IPS-11a (cell line): Measurements from ENCODE around the gene MRTFB.
"Not testable (repeated sequence)": the region's sequence is repeated elsewhere in the genome, so short reads cannot be mapped to it uniquely, and the experiment has no call there.

Experiments
- H3K4me3 ChIP-seq: one replicate; pipeline ENCODE4 v1.5.1; 2013; ENCODE audit warnings: low read depth, low read length, control low read depth

Gene MRTFB

DNA sequence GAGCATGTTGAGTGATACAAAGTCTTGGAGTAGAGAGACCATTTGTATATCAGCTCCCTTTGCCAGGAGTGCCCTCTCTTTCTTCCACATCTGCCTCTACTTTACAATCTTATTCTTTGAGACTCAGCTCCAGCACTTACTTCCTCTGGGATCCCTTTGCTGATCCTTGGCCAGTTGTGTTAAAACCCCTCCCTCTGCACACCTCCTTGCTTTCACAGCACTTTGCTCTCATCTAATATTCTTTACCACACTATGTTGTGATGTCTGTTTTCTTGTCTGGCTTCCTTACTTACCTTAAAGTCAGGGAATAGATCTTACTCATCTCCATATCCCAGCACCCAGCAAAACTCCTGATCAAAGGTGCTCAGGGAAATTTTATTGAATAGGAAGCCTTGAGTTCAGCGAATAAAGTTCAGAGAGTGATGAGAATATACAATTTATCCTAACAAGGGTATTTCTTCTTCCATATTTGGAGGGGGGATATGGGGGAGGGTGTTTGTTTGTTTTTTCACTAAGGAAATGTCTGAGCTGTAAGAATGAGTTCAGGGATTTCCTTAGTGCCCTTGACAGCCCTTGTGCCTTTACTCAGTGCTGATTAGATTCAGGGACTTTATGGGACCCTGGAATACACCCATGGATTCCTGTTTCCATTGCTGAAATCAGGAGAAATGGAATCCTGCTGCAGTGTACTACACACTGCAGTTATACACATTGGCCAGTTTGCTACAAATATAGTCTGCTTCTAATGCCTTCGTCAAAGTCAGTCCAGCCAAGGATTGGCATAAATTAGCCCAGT, 32.0 kb downstream of the MRTFB start:
- H3K4me3 ChIP-seq, result no peak overlapping the region

DNA sequence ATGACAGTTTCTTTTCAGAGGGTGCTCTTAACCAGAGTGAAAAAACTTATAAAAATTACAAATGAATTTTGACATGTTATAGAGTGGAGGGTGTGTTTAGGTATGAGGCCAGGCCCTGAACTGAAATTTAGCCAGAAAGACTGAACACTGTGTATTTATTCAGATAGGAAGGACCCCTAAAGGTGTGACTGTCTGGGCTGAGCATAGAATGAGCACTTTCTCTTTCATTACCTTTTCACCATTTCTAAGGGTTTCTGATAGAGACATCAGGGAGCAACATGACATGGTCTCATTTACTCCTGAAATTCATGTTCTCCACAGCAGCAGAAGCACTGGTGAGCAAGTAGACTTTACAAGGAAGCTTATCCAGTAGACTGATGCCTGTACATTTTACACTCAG, 32.9 kb downstream of the MRTFB start:
- no peak overlapping the region for H3K4me3 ChIP-seq

DNA sequence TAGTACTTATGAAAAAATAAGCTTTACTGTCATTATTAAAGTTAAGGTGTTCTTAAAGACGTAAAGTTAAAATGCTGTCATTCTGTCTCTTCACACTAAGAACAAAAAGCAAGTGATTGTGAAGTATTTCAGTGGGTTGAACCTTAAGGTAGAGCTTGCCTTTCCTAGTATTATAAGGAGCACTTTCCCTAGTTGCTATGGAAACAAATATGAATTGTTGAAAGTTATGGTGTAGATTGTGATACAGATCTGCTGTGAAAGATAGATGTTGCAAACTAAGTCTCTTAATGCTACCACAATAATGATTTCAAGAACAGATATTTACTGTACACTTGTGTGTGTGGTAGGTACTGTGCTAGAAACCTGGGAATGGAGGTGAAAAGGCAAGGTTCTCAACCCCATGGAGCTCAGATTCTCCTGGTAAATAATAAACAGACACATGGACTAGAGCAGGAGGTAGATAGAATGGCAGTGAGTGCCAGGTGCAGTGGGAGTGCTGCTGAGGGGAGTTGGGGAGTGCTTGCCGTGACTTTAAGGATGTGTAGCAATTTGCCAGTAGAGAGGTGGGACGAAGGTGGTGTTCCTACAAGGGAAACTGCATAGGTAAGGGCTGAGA, 34.7 kb downstream of the MRTFB start:
- H3K4me3 ChIP-seq, result no peak overlapping the region

DNA sequence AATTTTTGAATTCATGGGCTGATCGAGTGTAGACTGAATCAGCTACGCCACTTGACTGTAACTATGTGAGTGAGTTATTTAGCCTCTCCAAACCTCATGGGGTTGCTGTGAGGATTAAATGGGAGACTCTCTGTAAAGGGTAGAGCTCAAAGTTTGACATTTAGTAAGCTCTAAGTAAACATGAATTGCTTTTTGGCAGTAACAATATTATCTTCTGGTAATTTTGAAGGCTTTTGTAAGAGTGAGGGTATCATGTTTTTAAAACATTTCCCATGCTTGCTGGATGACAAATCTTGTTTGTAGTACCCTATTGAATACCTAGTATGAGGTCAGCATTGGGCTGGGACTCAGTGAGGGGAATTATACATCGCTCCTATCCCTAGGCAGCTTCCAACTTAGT, 35.3 kb downstream of the MRTFB start:
- H3K4me3 ChIP-seq, result no peak overlapping the region

DNA sequence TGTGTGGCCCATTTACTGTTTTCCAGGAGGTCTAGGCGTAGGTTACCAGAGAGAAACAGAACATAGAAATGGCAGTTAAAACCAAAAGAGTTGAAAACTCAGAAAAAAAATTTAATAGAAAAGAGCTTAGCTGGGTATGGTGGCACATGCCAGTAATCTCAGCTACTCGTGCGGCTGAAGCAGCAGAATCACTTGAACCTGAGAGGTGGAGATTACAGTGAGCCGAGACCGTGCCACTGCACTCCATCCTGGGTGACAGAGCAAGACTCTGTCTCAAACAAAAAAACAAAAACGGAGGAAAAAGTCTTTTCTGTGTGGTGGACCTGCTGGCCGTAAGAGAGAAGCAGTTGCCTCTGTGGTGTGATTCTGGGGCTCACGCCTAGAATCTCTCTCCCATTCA, 35.8 kb downstream of the MRTFB start:
- H3K4me3 ChIP-seq, result no peak overlapping the region

DNA sequence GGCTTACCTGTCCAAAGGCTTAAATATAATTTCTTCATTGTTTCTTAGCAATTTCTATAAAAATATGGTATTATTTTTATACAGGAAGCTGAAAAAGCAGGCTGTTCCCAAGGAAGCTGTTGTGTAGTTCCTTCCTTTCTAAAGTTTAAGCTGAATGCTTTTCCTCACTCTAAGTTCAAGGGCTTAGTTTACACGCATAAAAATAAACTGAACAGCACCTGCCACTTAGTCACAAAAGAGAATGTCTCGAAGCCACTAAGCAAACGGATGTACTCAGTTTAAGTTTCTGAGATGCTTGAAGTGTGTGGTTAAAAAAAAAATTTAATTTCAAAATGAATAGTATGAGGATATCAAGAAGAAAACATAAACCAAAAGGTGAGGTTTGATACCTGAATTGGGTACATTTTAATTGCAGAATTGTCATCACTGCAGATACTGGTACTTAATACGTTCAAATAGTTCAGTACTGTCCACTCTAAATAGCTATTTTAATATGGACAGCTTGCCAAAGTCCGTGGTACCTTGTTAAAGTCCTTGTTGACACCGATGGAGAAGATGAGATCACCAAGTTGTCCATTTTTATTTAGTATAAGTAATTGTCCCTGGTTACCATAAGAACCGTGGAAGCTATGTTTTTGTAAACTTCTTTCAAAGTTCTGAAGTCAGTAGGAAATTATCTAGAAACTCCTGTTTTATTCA, 38.1 kb downstream of the MRTFB start:
- no peak overlapping the region for H3K4me3 ChIP-seq

DNA sequence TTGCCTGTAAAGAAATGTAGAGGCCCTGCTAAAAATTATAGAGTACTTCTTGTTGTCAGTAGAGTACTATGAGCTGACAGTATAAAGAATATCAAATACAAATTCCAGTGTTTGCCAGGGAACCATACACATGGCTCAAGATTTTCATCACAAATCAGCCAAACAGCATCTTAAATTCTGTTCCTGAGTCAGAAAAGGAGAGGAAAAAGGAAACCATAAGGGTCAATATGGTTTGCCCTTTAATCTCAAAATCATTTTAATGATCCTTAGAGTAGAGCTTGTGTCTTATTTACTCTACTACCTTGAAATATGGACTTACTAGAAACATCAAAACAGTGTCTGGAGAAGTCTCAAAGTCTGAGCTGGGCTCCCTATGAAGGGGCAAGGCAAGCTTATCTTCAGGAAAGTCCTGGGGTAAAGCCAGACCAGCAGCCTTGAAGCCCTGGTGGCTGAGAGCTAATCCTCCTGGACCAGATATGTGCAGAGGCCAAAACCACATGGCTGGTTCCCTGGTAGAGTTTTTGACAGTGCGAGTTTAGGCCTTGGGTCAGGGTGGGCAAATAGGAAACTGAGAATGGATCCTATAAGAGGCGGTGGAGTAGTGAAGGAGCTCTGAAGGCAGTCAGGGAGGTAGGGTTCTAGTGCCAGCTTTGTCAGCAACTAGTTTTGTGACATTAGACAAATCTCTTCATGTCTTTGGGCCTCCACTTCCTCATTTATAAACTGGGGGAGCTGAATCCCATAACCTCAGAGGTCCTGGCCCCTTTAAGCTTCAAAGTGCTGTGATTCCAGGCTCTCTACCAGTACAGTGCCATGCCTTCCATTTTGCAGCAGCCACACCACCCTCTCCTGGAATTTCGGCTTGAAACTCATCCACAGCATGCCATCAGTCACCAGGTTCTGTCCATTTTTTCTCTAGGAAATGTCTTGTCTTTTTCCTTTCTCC, 38.9 kb downstream of the MRTFB start:
- H3K4me3 ChIP-seq, result no peak overlapping the region

DNA sequence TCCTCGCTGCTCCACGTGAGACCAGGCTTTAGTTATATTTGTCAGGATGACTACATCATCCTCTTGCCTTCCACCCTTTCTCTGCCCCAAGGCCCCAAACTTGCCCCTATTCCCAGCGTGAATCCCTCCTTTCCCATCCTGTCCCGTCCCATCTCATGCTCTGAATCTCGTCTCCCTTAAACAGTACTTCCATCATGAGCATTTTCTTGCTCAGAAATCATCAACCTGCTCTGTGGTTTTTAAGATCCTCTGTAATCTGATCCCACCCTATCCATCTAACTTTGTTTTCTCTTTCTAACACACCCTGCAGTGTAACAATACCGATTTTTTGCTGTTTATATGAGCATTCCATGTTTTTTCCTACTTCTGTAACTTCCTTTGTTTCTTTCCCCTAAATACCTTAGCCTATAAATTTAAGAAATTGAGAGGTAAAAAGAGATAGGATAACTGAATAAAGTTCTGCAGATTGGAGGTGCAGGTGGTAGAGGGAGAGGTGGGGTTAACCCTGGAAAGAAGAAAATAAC, 39.7 kb downstream of the MRTFB start:
- no peak overlapping the region for H3K4me3 ChIP-seq

DNA sequence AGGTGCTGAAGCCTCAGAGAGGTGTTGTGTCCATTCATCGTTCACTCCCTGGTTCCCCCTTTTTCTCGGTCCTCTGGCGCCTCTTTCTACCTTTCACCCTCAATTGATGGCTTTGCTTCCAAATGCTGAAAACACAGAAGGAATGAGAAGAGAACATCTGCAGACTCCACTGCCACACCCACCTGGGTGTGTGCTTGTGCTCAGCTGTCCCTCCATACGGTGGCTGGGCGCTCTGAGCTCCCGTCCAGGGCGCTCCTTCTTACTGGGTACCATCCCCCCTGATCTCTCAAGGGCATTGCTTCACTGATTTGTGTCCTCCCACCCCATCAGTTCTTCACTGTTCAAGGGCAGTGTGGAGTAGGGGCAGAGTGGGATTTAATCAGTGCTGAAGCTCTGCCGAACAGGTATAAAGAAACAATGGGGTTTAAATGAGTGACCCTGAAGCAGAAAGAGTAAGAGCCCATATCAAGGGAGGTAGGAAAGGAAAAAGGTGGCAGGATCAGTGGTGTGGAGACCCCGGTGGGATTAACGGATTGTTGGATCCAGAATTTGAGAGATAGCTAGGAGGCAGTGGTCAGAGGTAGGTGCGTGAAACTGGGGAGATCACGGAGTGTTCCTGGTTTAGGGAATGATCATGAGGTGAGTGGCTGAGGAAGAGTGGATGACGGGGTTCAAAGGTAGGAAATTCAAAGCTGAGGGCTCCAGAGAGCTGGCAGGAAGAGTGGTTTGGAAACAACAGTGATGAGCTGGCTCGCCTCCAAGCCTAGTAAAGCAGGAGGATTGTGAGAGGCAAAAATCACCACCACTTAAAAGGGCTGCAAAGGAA, 40.8 kb downstream of the MRTFB start:
- no peak overlapping the region for H3K4me3 ChIP-seq

DNA sequence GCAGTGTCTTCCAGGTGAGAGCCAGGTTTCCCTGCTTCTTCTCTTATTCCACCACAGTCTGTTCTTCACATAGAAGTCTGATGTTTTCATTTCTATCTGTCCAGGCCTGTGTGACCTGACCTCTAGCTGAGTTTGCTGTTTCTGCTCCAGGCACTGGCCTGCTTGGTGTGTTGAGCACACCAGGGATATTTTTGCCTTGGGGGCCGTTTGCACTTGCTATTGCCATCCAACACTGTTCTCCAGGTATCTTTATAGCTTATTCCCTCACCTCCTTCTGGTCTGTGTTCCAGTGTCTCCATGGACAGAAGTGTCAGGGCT, 41.4 kb downstream of the MRTFB start:
- H3K4me3 ChIP-seq, result no peak overlapping the region

DNA sequence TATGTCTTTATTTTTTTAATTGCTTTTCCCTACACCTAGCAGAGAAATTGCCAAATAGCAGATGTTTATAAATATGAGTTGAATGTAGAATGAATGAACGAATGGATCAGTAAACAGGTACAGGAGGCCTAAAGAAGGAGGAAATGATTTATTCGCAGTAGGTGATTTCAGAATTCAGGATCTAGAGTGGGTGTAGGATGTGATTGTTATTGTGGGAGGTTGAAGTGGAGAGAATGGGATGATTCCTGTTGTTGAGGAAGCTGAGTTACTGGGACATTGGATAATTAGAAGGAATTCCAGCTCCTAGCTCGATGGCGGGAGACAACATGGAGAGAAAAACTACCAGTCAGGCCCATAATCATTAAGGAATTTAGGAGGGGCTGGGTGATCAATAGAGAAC, 42.2 kb downstream of the MRTFB start:
- H3K4me3 ChIP-seq, result no peak overlapping the region

DNA sequence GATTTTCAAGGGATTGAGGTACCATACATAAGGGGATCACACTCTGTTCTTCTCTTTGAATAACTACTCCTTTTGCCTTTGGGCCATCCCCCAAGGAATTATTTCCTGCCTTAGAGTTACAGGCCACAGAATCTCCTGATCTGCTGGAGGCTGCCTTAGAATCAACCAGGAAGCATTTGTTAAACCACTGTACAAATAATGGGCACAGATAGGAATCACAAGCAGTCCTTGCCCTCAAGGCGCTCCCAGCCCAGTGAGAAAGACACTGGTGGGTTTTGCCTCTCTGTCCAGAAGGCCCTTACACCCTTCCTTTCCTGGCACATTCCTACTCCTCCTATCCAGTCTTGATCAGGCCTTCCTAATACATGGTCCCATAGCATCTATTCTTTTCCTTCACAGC, 45.9 kb downstream of the MRTFB start:
- H3K4me3 ChIP-seq, result no peak overlapping the region

DNA sequence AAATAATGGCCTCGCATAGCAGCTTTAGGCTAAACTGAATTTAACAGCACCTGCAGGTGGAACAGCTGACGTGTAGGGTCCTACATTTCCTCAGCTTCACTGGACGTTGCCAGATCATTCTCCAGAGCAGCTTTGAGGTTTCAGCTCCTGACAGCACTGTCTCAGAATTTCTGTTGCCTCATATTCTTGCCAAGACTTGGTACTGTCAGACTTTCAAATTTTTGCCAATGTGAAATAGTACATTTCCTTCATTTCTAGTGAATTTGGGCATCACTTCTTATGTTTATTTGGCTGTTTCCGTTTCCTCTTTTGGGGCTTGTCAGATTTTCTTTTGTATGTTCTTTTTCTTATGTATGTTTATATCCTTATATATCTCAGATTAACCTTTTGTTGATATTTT, 48.7 kb downstream of the MRTFB start:
- no peak overlapping the region for H3K4me3 ChIP-seq

DNA sequence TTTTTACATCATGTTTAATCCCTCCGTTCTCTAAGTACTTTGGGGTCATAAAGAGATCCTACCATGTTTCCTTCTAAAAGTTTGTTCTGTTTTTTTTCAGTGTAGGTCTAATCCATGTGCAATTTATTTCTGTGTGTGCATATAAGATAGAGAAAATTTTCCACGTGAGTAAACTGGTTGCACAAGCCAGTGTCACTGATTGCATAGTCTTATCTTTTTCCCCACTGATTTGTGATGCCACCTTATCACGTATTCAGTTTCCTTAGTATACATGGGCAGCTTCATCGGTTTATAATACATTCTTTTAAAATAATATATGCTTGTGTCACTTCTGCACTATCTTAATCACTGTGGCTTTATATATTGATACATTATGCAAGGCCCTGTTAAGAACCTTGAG, 49.2 kb downstream of the MRTFB start:
- H3K4me3 ChIP-seq, result no peak overlapping the region

DNA sequence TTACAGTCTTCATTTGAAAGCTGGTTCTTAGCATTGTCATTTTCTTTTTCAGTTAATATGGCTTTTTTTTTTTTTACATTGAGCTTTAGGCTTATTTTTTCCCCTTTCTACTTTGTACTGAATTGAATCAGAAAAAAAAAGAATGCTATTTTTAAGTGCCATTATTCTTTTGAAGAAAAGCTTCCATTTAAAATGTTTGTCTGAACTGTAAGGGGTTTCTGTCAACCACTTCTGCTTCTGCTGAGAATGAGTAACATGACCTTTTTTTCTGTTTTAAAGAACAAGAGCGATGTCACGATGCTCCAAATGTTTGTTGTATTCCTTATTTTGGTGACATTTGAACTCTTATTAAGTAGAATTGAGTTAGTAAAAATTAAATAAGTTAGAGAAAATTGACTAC, 50.0 kb downstream of the MRTFB start:
- no peak overlapping the region for H3K4me3 ChIP-seq

DNA sequence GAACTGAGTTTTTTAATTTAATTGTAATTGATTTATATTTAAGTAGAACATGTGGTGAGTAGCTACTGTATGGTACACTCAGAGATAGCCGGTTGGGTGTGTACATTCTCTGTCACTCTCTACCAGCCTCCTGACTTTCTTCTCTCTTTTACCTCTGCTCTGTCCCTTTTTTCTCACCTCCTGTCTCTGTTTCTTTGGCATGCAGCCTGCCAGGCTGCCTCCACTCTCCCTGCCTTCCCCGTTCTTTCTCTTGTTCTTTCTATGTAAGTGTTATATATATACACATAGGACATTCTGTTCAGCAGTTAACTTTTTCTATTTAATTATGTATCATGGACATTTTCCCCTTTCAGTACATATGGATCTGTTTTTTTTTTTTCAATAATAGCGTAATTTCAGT, 50.8 kb downstream of the MRTFB start:
- H3K4me3 ChIP-seq, result no peak overlapping the region

DNA sequence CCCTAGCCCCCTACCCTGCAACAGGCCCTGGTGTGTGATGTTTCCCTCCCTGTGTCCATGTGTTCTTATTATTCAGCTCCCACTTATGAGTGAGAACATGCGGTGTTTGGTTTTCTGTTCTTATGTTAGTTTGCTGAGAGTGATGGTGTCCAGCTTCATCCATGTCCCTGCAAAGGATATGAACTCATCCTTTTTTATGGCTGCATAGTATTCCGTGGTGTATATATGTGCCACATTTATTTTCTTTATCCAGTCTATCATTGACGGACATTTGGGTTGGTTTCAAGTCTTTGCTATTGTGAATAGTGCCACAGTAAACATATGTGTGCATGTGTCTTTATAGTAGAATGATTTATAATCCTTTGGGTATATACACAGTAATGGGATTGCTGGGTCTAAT, 51.3 kb downstream of the MRTFB start:
- not testable (repeated sequence) for H3K4me3 ChIP-seq

DNA sequence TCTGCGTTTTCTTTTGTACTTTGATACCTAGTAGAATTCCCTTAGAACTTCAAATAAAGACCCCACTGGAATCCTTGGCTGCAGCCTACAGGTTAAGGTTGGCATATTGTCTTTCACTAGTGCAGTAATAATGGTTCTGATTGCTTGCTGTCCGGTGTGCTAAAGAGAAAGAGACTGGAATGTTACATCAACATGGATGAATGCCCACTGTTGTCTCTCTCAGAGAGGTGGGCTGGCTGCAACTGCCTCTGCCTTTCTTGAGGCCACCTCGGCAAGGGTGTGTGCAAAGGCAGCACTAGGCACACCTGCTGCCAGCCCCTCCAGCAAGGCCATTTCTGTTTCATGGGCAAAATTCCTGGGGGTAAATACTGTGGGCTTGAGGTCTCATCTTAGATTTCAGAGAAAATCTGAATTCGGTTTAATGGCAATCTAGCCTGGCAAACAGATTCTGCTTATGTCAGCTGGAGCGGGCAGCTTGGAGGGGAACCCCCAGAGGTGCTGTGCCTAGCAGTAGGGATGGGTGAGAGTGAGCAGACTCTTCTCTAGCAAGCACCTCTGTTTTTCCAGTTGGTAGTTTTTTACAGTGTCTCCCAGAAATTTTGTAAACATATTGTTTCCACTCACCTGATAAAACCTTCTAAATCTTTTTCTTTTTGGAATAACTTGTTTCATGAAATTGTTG, 54.0 kb downstream of the MRTFB start:
- no peak overlapping the region for H3K4me3 ChIP-seq

DNA sequence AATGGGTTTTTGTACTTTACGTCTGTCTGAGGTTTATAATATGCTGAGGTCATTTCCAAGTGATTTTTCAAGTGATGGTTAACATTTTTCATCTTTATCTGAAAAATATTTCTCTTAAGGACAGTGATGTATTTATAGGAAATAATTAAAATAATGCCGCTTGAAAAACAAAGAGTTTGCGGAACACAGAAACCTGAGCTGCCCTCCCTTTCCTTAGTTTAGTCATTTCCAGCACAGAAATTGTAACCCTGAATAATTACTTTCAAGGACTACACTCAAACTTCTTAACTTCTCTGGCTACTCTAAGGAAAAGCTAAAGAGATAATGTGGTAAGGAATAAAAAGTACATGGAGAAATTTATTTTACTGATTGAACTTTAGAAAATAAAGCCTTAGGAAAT, 54.6 kb downstream of the MRTFB start:
- no peak overlapping the region for H3K4me3 ChIP-seq

DNA sequence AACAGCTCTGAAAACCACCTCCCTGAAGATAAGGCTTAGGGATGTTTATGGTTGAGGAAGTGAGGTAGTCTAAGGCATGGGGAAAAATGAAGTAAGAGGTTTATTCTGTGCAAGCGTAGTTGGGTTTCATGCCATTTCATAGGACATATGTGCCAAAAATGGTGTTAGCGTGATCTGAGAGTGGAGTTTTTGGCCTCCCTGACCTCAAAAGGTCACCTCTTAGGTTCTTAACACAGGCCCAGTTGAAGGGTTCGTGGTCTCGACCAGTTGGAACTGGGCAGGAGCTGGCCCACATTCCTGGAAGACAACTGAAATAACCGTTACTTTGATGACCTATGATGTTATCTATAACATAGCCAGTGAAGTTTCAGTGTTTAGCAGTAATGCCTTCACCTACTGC, 57.0 kb downstream of the MRTFB start:
- H3K4me3 ChIP-seq, result no peak overlapping the region
